ENCODE data around the gene PSPN.
"Not testable (repeated sequence)": the region's sequence is repeated elsewhere in the genome, so short reads cannot be mapped to it uniquely, and the experiment has no call there.

The PSPN gene

DNA sequence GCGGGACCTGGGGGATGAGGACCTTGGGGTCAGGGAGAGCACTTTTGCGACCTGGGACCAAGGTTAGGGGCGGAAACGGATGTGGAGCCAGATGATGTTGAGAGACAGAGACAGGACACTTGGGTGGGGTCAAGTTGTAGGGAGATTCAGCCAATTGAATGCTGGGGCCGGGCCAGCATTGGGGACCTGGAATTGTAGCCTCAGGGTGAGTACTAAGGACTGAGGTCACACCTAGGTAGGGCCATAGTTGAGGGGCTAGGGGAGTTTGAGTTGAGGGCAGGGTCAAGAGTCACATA is 2.0 kb downstream of the PSPN start:
- no peak for DNase-seq (ENCODE audit: low read depth in 1 of 2, low spot score in 1 of 2)

DNA sequence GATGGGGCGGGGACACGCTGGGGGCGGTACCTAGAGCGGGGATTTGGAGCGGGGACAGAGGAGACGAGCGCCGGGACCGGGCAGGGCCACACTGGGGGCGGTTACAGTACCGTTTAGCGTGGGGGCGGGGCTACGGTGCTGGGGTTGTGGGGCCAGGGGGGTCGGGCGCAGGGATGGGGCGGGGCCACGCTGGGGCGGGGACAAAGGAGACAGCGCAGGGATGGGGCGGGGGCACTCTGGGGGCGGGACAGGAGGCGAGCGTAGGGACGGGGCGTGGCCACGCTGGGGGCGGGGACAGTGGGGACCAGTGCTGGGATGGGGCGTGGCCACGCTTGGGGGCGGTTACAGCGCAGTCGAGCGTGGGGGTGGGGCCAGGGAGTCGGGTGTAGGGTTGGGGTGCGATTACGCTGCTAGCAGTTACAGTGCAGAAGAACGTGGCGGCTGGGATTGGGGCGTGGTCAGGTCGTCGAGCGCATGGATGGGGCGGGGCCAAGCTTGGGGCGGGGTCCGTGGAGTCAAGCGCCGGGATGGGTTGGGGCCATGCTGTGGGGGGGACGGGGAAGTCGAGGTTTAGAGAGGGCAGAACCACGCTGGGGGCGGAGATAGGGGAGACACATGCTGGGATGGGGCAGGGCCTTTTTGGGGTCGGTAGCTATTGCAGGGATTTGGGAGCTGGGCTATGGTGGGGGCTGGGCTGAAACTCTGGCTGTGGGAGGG is 2.5 kb downstream of the PSPN start:
- peak; percentile 99 for DNase-seq (ENCODE audit: low read depth in 1 of 2, low spot score in 1 of 2)

DNA sequence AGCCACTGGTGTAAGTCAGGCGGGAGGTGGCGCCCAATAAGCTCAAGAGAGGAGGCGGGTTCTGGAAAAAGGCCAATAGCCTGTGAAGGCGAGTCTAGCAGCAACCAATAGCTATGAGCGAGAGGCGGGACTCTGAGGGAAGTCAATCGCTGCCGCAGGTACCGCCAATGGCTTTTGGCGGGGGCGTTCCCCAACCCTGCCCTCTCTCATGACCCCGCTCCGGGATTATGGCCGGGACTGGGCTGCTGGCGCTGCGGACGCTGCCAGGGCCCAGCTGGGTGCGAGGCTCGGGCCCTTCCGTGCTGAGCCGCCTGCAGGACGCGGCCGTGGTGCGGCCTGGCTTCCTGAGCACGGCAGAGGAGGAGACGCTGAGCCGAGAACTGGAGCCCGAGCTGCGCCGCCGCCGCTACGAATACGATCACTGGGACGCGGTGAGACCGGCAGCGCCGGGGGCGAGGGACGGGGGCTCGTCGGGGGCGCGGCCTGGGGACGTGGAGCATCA is 3.1 kb downstream of the PSPN start, which contains the start of gene ALKBH7:
Gene ALKBH7 (plus strand): TSS at position 201 of the 502 bp plus-strand sequence. CDS start 27 bp downstream, at position 228.
- peak; percentile 83 to 98 for DNase-seq (ENCODE audit: low read depth in 1 of 2, low spot score in 1 of 2)

DNA sequence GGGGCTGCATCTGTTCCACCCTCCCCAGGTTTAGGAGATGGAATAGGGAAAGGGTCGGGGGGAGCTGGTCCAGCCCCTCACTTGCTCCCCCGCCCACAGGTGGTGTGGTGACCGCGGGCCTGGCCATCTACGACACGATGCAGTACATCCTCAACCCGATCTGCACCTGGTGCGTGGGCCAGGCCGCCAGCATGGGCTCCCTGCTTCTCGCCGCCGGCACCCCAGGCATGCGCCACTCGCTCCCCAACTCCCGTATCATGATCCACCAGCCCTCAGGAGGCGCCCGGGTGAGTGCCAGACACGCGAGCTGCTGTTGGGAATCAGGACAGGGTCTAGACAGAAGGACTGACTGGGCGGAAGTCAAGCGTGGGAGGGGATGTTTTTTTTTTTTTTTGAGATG is 11.4 kb downstream of the PSPN start:
- DNase-seq (ENCODE audit: low read depth in 1 of 2, low spot score in 1 of 2): no peak

DNA sequence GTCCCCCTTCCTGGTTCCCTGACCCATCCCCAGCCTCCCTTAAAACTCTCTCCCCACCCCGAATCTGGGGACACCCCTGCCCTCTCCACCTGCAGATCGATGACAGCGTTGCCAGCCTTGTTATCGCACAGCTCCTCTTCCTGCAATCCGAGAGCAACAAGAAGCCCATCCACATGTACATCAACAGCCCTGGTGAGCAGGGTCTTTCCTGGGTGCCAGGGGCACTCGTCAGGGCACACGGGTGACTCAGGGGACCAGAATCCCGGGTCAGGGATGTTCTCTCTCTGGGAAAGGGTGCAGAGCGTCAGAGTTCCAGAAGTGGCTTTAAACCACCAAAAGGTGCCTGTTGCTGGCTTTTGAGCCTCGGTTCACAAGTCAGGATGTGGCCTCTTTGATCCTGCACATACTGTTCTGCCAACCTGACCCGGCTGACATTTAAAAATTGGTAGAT is 13.4 kb downstream of the PSPN start:
- DNase-seq (ENCODE audit: low read depth in 1 of 2, low spot score in 1 of 2): no peak

DNA sequence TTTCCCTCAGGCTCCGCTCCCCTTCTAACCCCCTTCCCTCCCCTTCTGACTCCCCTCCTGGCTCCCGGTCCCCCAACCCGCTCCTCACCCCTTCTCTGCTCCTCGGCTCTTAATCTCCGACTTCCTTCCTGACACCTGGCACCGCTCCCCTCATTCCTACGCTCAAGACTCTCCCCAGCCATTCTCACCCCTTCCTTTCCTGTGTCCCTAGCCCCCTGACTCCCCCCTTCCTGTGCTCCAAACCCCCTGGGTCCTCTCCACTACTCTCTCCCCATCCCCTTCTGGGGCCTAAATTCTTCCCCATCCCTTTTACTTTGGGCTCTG is 13.7 kb downstream of the PSPN start:
- no peak for DNase-seq (ENCODE audit: low read depth in 1 of 2, low spot score in 1 of 2)

DNA sequence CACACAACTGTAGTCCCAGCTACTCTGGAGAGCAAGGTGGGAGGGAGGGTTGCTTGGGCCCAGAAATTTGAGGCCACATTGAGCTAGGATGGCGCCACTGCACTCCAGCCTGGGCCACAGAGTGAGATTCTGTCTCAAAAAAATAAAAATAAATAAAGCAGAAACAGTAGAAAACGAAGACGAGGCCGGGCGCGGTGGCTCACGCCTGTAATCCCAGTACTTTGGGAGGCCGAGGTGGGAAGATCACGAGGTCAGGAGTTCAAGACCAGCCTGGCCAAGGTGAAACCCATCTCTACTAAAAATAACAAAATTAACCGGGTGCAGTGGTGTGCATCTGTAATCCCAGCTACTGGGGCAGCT is 14.9 kb downstream of the PSPN start:
- DNase-seq (ENCODE audit: low read depth in 1 of 2, low spot score in 1 of 2): not testable (repeated sequence)

DNA sequence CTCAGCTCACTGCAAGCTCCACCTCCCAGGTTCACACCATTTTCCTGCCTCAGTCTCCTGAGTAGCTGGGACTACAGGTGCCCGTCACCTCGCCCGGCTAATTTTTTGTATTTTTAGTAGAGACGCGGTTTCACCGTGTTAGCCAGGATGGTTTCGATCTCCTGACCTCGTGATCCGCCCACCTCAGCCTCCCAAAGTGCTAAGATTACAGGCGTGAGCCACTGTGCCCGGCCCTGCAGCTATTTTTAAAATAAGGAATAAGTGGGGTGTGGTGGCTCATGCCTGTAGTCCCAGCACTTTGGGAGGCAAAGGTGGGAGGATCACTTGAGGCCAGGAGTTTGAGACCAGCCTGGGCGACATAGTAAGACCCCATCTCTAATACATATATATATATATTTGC is 15.3 kb downstream of the PSPN start:
- not testable (repeated sequence) for DNase-seq (ENCODE audit: low read depth in 1 of 2, low spot score in 1 of 2)

DNA sequence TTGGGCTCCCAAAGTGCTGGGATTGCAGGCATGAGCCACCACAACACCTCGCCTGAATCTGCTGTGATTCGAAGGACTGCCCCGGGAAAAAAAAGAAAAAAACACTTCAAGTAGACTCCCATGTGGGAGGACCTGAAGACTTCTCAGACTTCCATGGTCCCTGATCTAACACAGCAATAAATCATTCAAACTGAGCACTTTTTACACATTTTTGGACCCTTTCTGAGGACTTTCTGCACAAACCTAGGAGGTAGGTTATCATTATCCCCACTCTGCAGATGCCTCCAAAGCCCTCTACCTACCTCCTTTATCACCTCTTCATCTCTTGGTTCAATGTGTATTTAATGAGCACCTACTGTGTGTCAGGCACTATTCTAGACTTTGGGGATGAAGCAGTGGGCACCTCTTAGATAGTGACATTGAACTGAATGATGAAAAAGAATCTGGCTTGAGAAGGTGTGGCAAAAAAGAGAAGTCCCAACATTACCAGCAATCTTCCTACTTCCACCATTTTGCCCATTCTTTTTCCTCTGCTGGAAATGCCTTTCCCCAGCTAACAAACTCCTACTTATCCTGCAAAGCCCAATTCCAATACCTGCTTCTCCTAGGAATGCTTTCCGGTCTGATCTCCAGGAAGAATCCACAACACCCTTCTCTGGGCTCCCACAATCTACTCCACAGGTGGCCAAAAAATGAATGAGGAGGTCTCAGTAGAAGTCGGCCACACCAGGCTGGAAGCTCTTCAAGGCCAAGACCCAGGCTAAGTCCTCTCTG is 16.0 kb downstream of the PSPN start:
- DNase-seq (ENCODE audit: low read depth in 1 of 2, low spot score in 1 of 2): no peak

DNA sequence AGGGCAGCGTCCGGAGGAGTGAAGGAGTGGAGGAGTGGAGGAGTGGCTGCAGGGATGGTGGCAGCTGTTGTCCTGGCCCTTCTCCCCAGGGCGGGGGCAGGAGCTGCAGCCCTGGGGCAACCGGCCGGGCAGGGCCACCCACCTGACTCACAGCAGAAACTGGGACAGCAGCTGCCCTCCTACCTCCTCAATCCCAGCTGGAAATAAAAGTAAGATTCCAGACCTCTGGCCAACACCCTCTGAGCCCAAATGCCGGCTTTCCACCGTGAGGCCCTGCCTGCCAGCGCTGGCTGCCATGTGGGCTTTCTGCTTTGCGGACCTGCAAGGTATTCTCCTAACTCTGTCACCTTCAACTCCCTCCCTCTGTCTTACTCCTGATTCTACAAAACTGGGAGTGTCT is 17.7 kb downstream of the PSPN start:
- no peak for DNase-seq (ENCODE audit: low read depth in 1 of 2, low spot score in 1 of 2)

DNA sequence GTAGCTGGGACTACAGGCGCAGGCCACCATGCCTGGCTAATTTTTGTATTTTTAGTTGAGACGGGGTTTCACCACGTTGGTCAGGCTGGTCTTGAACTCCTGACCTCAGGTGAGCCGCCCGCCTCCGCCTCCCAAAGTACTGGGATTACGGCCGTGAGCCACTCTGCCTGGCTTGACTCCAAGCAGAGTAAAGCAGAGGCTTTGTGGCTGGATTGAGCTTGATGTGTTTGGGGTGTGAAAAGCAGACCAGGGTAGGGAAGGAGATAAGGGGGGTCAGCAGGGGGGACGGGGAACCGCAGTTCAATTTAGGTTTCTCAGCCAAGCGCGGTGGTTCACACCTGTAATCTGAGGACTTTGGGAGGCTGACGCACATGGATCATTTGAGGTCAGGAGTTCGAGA is 18.6 kb downstream of the PSPN start:
- DNase-seq (ENCODE audit: low read depth in 1 of 2, low spot score in 1 of 2): no peak

DNA sequence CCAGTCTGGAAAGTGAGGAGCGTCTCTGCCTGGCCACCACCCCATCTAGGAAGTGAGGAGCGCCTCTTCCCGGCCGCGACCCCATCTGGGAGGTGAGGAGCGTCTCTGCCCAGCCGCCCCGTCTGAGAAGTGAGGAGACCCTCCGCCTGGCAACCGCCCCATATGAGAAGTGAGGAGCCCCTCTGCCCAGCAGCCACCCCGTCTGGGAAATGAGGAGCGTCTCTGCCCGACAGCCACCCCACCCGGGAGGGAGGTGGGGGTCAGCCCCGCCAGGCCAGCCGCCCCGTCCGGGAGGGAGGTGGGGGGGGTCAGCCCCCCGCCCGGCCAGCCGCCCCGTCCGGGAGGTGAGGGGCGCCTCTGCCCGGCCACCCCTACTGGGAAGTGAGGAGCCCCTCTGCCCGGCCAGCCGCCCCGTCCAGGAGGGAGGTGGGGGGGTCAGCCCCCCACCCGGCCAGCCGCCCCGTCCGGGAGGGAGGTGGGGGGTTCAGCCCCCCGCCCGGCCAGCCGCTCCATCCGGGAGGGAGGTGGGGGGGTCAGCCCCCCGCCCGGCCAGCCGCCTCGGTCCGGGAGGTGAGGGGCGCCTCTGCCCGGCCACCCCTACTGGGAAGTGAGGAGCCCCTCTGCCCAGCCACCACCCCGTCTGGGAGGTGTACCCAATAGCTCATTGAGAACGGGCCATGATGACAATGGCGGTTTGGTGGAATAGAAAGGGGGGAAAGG is 20.3 kb downstream of the PSPN start:
- not testable (repeated sequence) for DNase-seq (ENCODE audit: low read depth in 1 of 2, low spot score in 1 of 2)

DNA sequence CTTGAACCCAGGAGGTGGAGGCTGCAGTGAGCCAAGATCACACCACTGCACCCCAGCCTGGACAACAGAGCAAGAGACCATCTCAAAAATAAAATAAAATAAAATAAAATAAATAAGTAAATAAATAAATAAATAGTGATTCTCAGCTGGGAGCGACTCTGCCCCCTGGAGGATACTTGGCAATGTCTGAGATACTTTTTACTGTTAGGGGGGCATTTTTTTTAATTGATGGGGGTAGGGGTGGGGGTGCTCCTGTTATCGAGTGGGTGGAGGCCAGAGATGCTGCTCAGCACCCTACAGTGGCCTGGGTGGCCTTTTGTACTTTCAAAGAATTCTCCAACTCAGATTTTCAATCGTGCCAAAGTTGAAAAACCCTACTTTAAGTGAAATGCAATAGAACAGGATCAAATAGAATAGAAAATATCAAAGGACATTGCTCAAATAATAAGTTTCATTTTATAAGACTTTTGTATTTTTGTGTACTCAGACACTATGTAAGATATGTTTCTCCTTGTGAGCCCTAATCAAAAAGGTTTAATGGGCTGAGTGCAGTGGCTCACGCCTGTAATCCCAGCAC is 21.5 kb downstream of the PSPN start:
- DNase-seq (ENCODE audit: low read depth in 1 of 2, low spot score in 1 of 2): no peak

DNA sequence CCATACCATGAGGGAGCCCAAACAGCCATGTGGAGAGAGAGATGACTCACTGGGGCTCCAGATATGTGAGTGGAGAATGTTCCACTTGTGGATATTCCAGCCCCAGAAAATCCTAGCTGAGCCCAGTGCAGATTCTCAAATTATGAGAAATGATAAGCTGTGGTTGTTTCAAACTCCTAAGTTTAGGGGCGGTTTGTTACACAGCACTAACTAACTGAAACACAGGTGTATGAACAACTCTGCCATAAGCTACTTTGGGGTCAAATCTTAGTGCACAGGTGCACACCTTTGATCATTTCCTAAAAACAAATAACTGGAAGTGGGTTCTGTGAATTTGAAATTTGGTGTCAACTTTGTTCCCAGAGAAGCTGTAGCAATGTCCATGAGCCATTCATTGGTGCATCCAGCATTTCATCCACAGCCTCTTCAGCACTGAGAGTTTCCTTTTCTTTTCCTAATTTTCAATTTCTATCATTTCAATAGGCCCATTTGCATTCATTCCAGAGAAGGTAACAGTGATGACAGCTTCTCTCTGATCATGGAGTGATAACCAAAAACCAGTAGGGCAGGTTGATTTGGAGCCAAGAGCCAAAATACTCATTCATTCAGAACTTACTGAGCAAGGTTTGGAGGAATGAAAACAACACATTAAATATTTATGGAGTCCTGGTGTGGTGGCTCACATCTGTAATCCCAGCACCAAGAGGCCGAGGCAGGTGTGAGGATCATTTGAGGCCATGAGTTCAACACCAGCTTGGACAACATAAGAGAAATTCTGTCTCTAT is 23.2 kb downstream of the PSPN start:
- DNase-seq (ENCODE audit: low read depth in 1 of 2, low spot score in 1 of 2): no peak

DNA sequence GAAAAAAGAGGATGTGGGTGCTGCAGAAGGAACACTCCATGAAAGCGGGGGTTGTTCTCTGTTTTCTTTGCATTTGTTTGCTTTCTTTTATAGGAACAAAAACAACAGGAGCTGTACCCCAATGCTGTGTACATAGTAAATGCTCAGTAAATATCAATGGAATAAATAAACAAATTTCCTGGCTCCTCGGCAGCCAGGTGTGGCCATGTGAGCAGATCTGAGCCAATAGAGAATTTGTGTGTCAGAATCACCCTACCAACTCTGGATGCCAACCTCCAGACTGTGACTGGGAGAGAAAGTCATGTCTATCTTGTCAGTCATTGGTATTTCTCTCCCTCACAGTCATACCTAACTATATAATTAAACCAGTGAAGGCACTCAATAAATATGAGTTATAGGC is 25.0 kb downstream of the PSPN start:
- DNase-seq (ENCODE audit: low read depth in 1 of 2, low spot score in 1 of 2): no peak

DNA sequence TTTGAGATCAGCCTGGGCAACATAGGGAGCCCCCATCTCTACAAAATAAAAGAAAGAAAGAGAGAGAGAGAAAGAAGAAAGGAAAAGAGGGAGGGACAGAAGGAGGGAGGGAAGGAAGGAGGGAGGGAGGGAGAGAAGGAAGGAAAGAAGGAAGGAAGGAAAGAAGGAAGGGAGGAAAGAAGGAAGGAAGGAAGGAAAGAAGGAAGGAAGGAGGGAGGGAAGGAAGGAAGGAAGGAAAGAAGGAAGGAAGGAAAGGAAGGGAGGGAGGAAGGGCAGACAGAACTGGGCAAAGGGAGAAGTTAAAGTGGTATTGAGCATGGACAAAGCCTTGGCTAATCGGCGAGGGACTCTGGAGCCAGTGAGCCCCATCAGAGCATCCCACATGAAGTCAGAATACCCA is 26.5 kb downstream of the PSPN start:
- DNase-seq (ENCODE audit: low read depth in 1 of 2, low spot score in 1 of 2): not testable (repeated sequence)

DNA sequence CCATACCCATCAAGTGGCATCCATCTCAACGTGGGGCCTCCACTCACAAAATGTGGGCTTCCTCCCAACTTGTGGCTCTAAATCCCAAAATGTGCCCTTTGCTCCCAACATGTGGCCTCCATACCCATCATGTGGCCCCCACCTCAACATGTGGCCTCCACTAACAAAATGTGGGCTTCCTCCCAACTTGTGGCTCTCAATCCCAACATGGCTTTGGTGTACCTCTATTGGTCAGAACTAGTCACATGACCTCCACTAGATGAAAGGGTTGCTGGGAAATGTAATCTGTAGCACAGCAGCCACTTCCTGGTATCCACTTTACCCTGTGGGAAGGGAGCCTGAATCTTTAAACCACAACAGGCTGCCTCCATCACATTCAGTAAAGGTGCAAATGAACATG is 32.3 kb downstream of the PSPN start:
- DNase-seq (ENCODE audit: low read depth in 1 of 2, low spot score in 1 of 2): no peak

DNA sequence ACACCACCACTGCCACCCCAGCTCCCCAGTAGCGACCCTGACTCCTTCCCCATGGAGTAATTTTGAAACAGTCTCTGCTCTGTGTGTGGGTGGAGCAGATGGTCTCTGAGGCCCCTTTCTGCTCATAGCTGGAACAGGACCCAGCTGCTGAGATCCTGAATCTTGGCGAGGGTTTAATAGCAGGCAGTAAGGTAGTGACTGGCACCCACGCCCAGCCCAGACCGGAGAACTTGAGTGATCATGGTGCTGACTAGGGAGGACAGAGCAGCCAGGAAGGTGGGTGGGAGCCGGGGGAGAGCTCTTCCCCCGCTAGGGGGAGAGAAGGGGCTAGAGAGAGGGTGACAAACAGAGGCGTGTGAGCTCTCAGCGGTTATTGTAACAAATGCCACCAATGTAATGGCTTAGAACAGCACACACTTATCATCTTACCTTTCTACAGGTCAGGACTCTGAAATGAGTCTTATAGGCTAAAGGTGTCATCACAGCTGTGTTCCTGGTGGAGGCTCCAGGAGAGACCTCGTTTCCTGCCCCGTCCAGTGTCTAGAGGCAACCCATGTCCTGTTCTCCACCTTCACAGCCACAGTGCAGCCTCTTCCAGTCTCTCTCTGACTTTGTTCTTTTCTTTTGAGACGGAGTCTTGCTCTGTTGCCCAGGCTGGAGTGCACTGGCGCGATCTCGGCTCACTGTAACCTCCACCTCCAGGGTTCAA is 35.1 kb downstream of the PSPN start:
- no peak for DNase-seq (ENCODE audit: low read depth in 1 of 2, low spot score in 1 of 2)

DNA sequence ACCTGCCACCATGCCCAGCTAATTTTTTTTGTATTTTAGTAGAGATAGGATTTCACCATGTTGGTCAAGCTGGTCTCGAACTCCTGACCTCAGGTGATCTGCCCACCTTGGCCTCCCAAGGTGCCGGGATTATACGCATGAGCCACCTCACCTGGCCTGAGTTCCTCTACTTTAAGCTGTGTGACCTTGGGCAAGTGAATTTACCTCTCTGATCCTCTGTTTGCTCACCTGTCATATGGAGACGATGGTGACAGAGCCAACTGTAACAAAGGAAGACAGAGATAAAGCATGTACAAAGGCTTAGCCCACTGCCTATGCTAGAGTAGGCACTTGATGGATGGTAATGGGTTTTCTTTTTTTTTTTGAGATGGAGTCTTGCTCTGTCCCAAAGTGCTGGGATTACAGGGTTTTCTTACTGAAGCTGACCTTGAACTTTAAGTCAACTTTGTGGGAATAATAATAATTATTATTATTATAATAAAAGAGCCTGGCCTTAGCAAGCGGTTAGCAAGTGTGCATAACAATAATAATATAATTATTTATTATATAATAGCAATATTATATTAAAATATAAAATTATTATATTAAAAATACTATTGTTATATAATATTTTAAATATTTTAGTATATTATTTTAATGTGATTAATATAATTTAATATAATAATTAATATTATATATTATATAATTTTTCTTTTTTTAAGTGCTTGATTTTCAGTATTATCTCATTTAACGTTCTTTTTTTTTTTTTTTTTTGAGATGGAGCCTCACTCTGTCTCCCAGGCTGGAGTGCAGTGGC is 41.0 kb downstream of the PSPN start:
- DNase-seq (ENCODE audit: low read depth in 1 of 2, low spot score in 1 of 2): no peak

DNA sequence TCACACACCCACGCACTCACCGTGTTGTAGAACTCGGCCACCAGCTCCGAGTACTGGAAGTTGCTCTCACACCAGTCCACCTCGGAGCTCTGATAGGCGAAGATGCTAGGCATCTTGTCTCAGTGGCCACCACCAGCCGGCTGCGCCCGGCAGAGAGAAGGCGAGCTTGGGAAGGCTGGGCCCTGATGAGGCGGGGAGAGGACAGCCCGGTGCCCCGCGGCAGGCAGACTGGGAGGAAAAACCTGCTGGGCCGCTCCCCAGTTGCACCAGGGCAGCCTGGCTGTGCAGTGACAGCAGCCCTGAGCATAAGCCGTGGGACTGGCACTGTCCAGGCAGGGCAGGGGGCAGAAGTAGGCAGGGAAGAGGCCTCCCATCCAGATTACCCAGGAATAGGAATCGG is 42.3 kb downstream of the PSPN start, which contains the start of gene ACER1:
Gene ACER1 (minus strand): TSS at position 174 of the 400 bp plus-strand sequence. CDS start 61 bp downstream, at position 113.
- no peak for DNase-seq (ENCODE audit: low read depth in 1 of 2, low spot score in 1 of 2)

Measured in activated CD4-positive, alpha-beta T cell treated with anti-CD3 and anti-CD28 coated beads, Interleukin-2, amount 50 U/mL, for 24 hours (primary cell).